RWPE1 (cell line): ENCODE data around the gene CHST3.
A peak's percentile ranks its signal among the peaks of the same experiment; 100 is the strongest.

ENCODE experiments used
- CTCF ChIA-PET: fragments of 350-600 bp; sonication (Branson Sonifier 250); formaldehyde crosslinking; extraction: SDS; loops from one replicate; lab custom pipeline; 2021; lab: Yijun Ruan, JAX
- POLR2A ChIA-PET: fragments of 400-600 bp; formaldehyde crosslinking; extraction: SDS; loops from one replicate; lab custom pipeline; 2020; ENCODE audit warnings: antibody characterized with exemption; ENCODE audit not compliant: low non-redundant PET; lab: Yijun Ruan, JAX
- DNase-seq: peaks from one replicate; pipeline ENCODE4 v3.0.0; 2012; ENCODE audit warnings: low spot score
- H3K27ac ChIP-seq: fragments of 450-650 bp; 2 replicates; pipeline ENCODE4 v1.5.1; 2017
- CTCF ChIP-seq: fragments of 450-650 bp; conservative IDR thresholded peaks from 2 replicates; pipeline ENCODE4 v1.5.1; 2017; ENCODE audit warnings: low read depth, mild to moderate bottlenecking

The CHST3 gene

GRCh38 chr10:72016608-72017300 lies 52.6 kb downstream of the CHST3 start:
- ChIA-PET POLR2A (no interaction called here), CTCF (interaction anchor here (0.5 to 0.8 kb wide), 3 partner anchors 13 to 124 kb away, joined by 3 to 6 read pairs (median 5); no protein-coding TSS in a partner anchor)
- peak overlapping the region; percentile 100 for H3K27ac ChIP-seq
- TF ChIP-seq CTCF: no peak
- DNase-seq: no peak

GRCh38 chr10:72019085-72019876 lies 55.1 kb downstream of the CHST3 start:
- ChIA-PET POLR2A (no interaction called here), CTCF (interaction anchor here (0.7 to 1.4 kb wide), 4 partner anchors 9 to 651 kb away, joined by 3 to 4 read pairs (median 4); no protein-coding TSS in a partner anchor)
- no peak overlapping the region for H3K27ac ChIP-seq
- DNase-seq: no peak
- TF ChIP-seq CTCF: no peak

GRCh38 chr10:72020914-72021809 lies 57.0 kb downstream of the CHST3 start:
- ChIA-PET POLR2A (no interaction called here), CTCF (interaction anchor here (0.7 to 1.4 kb wide), 2 partner anchors 125 to 1137 kb away, joined by 3 read pairs; no protein-coding TSS in a partner anchor)

GRCh38 chr10:72022228-72022627 lies 58.0 kb downstream of the CHST3 start:
- CTCF ChIA-PET: no interaction called here

More at GRCh38 chr10:72020914-72021809, 57.0 kb downstream of the CHST3 start:
- DNase-seq: no peak
- no peak for TF ChIP-seq CTCF
- no peak overlapping the region for H3K27ac ChIP-seq

GRCh38 chr10:72024596-72024995 lies 60.4 kb downstream of the CHST3 start:
- H3K27ac ChIP-seq: peak overlapping the region; percentile 78; the same call in 1 of the 2 replicates
- ChIA-PET CTCF (interaction anchor here (0.5 kb wide), 1 partner anchor 143 kb away, joined by 3 read pairs; no protein-coding TSS in a partner anchor), POLR2A (no interaction called here)
- TF ChIP-seq CTCF: no peak
- DNase-seq: no peak

More at GRCh38 chr10:72022228-72022627, 58.0 kb downstream of the CHST3 start:
- POLR2A ChIA-PET: no interaction called here
- H3K27ac ChIP-seq: no peak overlapping the region
- DNase-seq: no peak
- TF ChIP-seq CTCF: no peak

- DNase-seq: no peak
- TF ChIP-seq CTCF: no peak
- POLR2A ChIA-PET: no interaction called here
- H3K27ac ChIP-seq: peak overlapping the region; percentile 78
- CTCF ChIA-PET: interaction anchor here (0.5 to 1.1 kb wide), 5 partner anchors 23 to 142 kb away, joined by 3 to 7 read pairs (median 3); no protein-coding TSS in a partner anchor
Measured at GRCh38 chr10:72025400-72025799, 61.2 kb downstream of the CHST3 start.
